HS-27A (cell line): ENCODE data around the gene ATXN1.
"Not testable (repeated sequence)": the region's sequence is repeated elsewhere in the genome, so short reads cannot be mapped to it uniquely, and the experiment has no call there.

Experiments used
- DNase-seq: peaks from one replicate; pipeline ENCODE4 v3.0.0-alpha.2; 2012; ENCODE audit warnings: low read depth, missing footprints

ATXN1 gene

DNA sequence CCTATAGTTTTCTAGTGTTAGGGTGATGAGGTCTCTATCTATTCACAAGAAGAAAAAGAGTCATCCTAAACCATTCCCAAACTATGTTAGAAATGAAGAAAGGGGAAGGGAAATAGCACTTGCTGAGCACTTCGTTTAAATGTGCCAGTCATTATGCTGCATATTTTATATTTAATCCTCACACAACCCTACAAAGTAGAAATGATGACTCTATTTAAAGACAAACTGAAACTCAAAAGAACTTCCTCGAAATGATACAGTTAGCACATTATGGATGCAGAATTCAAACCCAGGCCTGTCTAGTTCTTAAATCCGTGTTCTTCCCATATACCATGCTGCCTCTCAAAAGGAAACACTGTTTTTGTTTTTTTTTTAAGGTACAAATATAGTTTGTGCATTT is 348.3 kb downstream of the ATXN1 start:
- no peak for DNase-seq

DNA sequence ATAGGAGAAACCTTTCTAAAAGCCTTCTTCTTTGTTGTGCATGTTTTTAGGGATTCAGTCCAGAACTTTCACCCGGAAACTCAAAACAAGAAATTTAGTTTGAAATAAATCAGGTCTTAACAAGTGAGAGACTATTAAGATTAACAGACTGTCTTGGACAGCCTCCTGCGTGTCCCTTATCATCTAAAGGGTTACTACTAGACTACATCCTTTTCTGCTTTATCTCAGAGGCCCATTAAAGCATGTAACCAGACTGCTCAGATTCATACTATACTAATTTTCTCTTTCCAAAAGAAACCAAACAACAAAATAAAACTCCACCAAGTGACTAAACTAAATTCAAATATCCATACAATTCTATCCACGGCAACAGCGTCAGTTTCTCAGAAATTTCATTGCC is 349.1 kb downstream of the ATXN1 start:
- no peak for DNase-seq

DNA sequence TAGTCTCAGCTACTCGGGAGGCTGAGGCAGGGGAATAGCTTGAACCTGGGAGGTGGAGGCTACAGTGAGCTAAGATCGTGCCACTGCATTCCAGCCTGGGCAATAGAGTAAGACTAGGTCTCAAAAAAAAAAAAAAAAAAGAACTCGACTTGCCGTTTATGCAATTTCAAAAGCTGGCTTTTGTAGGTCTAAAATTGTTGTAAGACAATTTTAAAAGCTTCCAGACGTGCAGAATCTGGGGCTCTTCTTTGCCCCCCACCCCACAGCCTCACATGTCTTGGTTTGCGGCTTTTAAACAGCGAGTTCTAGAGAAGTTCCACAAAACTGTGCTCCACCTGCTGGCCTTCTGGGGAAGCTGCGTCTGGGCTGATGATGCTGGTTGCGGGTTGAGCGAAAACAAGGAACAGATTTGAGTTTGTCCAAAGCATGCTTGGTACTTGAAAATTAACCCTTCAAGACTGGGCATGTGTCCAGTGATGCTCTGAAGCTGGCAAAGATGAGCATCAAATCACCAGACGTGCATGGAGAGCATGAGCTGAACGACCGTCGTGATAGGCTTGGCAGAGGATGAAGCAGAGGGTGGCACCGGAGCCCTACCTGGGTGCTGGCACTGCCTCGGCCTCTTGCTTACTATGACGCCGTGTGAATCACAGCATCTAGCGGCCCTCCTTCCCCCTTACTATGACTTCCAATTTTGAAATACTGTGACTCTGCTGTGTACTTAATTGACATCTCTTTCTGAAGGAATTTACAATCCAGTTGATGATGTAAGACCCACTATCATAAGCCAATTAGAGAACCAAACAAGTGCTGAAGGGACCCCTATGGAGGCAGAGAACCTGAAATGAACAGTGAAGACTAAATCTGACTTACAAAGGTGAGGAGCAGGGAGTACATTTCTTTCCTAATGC is 351.5 kb downstream of the ATXN1 start:
- DNase-seq: no peak

DNA sequence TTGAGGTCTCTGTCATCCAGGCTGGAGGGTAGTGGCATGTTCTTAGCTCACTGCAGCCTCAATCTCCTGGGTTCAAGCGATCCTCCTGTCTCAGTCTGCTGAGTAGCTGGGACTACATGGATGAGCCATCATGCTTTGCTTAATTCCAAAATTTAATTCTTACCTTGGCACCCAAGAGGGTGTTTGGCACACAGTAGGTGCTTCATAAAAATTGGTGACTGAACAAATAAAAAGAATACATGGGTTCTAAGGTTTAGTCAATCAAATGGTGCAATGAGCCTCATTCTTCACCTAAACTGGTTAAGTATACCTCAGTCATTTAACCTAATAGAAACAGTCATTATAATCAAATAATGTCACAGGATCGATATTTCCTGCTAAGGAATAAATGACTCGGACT is 352.5 kb downstream of the ATXN1 start:
- no peak for DNase-seq

DNA sequence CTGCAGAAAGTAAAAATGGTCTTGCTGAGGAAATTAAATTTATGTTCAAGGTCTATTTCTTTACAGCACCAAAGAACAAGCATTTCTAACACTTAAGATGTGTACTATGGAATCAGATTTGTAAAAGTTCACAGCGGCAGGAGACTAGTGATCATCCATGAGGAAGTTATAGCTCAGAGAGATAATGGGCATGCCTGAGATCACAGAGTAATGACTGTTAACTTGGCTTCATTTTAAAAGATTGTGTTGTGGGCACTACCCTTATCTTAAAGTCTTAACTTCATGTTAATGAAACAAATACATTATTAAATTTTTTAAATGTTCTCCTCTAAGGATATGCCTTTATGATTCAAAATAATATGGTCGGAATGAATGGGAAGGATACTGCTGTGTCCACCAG is 354.3 kb downstream of the ATXN1 start:
- DNase-seq: no peak

DNA sequence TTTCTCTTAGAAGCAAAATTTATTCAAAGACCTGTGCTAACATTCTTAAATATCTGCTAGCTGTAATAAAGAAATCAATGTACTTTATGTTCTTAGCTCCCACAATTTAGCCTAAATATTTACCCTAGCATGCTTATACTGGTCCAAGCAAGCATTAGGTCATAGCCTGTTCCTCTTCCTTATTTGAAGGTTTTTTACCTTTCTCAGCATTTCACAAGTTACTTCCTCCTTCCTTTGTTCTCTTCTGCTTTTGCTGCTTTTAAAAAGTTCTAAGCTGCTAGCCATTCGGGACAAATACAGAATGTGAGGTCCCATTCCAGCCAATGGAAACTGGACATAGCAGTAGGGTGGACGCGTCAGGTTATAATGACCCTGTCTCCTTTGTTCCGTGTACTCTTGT is 354.7 kb downstream of the ATXN1 start:
- DNase-seq: not testable (repeated sequence)

DNA sequence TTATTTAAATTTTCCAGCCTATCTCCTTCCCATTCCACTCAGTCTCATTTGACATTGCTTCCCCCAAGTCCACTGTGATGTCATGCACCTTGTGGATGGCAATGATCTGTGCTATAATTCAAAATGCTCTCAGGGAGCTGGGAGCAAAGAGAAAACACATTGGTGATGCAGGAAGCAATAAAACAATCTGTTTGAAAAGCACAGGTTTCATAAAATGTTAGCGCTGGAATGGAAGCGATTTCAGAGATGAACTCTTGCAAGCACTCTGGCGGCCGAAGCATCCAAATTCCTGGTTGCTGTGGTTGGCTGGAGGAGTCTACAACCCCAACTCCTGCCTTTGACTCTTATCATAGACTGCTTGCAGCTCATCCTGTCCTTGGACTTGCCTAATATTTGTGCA is 355.9 kb downstream of the ATXN1 start:
- no peak for DNase-seq

DNA sequence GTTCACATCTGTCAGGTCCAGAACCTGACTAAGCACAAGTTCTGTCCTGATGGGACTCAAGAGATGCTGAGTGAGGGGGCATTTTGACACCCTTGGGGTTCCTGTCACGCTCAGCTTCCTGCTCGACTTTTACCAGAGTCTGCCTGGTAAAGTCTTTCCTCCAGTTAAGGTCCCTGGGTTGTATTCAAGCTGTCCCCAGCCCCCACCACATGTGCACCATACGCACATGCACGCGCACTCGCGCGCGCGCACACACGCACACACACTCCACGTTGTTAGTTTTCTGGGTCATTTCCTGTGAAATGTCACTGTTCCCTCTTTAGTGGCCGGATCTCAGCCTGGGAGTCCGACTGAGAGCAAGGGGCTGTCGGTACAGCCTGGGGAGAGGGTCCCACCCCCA is 356.8 kb downstream of the ATXN1 start:
- DNase-seq: no peak

DNA sequence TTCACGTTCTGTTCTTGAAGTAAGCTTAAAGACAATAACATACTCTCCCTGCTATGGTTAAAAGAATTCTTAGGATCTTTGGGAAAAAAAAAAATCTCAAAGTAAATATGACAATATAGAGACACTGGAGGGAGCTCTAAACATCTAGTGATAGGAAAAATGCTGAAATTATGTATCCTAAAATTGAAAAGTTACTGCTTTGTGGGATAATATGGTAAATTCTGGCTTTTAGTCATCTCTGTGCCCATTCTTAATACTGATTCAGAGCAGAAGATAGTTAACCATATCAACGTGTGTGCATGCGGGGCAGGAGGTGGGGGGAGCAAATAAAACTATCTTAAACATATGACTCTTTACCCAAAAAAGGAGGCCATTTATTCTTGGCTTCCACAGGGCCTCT is 357.4 kb downstream of the ATXN1 start:
- DNase-seq: no peak

DNA sequence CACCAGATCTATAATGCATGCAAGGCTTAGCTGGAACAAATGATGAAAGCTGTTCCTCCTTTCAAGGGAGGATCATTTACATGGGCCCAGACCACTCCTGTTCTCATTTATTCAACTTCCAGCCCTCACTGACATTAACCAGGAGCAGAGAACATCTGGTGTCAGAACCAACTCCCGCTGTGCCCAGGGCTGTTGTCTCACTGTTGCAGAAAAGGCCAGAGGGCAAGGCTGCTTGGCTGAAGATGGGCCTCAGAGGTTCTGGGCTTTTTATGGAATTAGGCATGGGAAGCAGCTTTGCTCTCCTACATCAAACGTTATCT is 358.7 kb downstream of the ATXN1 start:
- no peak for DNase-seq

DNA sequence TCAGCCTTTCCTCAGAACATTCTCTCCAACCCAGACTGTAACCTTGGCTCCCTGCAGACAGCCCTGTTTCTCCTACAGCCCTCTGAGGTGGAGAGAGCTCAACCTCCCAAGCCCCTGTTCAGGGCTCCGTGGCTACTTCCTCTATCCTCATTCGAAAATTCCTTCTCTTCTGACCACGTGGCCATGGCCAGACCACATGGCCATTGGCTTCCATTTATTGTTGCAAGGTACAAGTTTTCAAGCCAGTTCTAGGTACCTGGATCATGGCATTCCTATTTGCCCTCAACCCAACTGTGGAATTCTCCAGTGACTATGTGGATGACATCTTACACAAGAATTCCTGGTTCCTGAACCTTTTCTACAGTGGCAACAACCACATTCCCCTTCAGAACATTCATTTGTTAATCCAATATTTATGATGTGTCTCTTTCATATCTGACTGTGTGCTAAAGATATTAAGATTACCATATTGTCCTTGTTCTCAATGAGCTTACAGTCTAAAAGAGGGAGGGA is 361.0 kb downstream of the ATXN1 start:
- DNase-seq: no peak

DNA sequence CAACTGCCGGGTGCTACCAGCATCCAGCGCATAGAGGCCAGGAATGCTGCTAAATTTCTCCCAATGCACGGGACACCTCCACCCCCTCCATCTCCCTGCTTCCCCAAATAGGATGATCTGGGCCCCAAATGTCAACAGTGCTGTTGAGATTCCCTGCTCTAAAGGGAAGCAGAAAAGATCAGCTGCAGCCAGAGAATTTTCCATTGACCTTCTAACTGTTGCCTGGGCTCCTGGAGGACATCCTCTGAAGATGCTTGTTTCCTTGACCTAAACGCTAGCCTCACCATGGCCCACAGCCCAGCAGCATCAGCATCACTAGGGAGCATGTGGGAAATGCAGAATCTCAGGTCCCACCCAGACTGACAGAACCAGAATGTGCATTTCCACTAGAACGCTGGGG is 361.6 kb downstream of the ATXN1 start:
- no peak for DNase-seq

DNA sequence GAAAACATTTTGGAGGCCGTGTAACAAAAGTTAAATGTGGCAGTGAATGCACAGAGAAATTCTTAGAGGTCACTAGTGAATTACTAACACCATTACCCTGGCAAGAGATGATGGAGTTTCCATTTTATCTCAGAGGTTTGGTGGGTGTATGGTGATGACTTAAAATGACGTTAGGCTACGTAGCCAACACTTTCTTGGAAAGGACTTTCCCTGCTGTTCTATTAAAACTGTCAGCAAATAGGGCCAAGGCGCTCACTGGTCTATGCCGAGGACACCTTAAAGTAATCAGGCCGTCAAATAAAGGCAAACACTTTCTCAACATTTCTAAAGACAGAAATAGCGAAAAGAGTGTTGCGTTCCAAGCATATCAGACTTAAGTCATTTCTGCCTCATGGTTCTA is 362.1 kb downstream of the ATXN1 start:
- no peak for DNase-seq

DNA sequence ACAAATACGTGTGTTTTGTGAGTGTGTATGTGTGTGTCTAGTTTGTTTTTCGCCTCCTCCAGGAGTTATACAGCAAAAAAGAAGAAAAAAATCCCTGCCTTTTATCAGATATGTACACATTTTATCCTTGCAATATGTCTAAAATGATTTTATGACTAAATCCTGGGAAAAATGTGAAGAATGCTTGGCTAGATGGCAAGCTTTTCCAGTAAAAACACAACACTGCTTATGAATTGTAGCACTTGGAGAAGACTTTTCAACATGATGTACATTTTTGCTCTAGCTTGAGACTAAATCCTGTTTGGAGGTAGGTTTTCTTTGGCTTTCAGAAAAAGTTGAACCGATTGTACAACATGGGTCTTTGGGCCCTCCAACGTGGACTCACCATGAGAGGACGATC is 362.7 kb downstream of the ATXN1 start:
- no peak for DNase-seq

DNA sequence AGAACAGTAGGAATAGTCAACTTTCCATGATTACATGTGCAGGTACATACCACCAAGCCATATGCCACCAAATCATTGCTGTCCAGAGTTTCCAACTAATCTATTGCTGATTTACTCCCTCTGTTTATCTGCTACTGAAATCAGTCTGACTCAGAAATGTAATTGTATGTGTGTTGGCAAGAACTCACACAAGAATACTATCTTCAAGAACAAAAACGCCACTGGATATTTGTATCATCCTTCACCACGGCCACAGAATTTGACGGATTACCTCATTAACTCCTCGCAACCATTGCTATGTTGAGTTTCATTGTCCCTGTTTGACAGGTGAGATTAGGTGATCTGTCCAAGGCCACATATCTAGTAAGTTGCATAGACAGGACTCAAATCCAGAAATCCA is 363.6 kb downstream of the ATXN1 start:
- no peak for DNase-seq

DNA sequence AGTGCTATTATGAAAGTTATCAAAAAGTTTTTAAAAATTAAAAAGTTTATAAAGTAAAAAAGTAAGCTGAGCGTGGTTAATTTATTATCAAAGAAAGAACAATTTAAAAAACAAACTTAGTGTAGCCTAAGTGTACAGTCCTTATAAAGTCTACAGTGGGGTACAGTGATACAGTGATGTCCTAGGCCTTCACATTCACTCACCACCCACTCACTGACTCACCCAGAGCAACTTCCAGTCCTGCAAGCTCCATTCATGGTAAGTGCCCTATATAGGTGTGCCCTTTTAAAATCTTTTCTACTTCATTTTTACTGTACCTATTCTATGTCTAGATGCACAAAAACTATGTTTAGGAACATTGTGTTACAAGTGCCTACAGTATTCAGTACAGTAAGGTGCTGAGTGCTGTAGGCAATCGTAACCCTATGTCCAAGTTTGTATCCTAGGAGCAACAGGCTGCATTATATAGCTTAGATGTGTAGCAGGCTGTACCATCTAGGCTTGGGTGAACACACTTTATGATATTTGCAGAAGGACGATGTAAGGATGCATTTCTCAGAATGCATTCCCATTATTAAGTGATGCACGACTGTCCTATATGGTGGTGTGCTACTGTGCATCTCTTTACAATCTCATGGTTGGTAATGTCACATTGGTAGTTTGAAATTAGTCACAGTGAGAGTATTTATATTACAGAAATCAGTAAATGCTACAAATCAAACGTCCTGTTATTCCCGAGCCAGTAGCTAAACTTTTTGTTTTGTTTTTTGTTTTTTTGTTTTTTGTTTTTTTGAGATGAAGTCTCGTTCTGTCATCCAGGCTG is 364.6 kb downstream of the ATXN1 start:
- DNase-seq: no peak

DNA sequence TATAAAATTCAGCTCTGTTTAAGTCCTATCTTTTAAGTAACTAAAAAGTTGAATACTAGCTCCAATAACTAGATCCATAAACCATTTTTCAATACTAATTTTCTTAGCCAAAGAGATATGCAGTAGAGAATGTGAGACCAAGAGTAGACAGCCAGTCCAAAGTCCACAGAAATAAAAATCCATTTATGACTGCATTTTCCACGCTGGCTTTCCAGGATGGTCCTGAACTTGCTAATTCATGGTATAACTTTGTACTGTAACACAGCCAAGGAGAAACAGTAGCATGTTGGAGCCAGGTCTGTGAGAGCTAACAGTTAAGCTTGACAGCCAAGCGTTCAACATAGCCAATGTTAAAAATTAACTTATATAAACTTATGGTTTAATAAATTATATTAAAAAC is 366.6 kb downstream of the ATXN1 start:
- no peak for DNase-seq

DNA sequence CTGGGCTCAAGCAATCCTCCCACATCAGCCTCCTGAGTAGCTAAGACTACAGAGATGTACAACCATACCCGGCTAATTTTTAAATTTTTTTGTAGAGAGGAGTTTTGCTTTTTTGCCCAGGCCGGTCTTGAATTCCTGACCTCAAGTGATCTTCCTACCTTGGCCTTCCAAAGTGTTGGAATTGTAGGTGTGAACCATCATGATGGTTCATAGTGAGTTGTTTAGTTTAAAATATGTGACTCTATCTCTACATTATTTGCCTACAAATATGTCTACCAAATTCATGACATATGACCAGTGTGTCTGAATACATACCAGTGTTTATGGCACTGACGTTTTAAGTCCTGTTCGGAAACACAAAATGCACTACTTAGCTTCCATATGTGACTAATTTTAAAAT is 367.9 kb downstream of the ATXN1 start:
- no peak for DNase-seq

DNA sequence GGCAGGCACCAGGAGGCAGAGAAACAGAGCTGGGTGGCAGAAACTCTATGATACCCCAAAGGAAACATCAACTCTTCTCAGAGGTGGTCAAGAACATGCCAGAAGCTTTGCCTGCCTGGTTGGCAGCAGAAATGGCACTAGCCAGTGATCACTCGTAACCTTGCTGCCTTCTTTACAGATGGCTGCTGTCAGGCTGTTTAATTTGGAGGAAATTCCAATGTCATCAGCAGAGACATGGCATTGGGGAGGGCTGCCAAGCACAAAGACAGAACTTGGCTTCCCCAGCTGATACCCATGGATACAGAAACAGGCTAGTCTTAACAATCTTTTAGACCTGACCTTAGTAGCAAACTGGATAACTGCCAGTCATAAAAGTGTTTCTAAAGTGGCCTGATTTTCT is 369.2 kb downstream of the ATXN1 start:
- DNase-seq: no peak

DNA sequence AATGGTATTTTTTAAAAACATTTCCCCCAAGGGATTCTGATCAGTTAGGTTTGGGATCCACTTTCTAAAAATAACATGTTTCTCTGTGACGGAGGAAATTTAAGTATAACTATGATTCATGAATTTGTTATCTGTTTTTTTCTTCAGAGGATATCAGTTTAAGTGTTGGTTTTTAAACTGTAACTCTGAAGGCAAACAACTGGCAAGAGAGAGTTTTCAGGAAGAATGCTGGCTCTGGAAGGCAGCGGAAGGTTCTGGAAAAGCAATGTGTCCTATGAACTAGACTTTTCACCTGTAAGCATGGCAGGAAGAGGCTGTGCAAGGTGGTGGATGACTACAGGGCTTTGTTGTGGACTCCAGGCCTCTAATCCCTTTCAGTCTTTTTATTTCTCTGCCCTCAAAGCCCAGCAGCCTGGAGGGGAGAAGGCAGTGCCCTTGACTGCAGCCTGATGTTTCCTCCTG is 369.8 kb downstream of the ATXN1 start:
- DNase-seq: no peak

DNA sequence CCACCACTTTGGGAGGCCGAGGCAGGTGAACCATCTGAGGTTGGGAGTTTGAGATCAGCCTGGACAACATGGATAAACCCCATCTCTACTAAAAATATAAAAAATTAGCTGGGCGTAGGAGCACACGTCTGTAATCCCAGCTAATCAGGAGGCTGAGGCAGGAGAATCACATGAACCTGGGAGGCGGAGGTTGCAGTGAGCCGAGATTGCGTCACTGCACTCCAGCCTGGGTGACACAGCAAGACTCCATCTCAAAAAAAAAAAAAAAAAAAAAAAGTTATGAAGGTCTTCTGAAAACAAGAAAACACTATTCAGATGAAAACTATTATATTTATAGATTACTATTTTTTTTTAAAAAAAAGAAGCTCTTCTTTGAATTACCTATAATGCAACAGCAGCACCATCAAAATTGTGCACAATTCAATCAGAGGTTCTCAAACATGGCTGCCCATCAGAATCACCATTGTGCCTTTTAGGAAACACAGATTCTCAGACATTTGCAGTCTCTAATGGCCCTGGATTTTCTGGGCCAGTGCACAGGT is 370.3 kb downstream of the ATXN1 start:
- DNase-seq: not testable (repeated sequence)

DNA sequence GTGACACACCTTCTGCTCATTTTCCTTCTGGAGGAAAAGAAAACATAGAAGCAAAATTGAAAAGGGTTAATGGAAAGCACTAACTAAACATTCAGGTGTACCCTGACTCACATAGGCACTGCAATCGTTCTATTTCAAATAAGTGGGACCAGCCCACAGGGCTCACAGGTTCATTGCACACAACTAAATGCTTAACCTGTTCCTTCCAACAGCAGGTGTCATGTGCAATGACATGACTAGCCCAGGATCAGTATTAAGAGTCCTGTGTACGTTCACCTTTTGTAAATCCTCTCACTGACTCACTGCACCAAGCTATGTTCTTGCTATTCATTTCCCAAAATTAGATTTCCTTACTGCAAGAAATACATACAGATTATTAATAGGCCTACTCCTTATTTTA is 371.6 kb downstream of the ATXN1 start:
- no peak for DNase-seq

DNA sequence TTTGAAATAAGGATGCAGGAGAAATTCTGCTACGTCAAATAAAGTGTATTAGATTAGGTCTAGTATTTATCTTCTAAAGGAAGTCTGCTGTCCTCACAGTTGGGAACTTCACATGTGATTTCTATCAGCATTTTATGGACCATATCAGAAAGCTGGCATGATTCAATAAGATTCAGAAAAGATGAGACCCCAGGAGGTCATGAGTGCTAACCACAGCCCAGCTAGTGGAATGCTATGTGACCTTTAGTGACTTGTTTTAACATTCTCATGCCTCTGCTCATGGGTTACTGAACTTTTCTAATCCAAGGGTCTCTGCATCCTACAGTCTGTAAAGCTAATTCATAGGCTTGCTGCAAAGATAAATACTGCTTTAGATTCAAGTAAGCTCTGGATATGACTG is 372.8 kb downstream of the ATXN1 start:
- DNase-seq: no peak
